Measurements from ENCODE around the gene TCTN3. TPM values are rescaled to one million over a fixed set of nuclear protein-coding genes. Genes with fewer than 3 reads are reported as not detected.

Gene TCTN3
- total RNA-seq, 2 experiments from 2014 or later: 18.6 to 20.2 TPM

GRCh38 chr10:95653895-95654294, 39.8 kb downstream of the TCTN3 start:
- no peak for ATAC-seq (ENCODE audit: poor library complexity)
- Histone ChIP-seq H3K27ac (ENCODE audit: low read depth in 1 of 2, low read length in 2 of 2) (no peak overlapping the region), H3K9me3 (ENCODE audit: control insufficient read depth in 1 of 2, insufficient read depth in 1 of 2, low read length in 2 of 2) (no peaks in the 10 kb centered on the region), H3K27me3 (ENCODE audit: control insufficient read depth in 1 of 2, insufficient read depth in 2 of 2, low read length in 2 of 2) (no peaks in the 10 kb centered on the region), H3K4me3 (ENCODE audit: low read length) (no peak overlapping the region), H3K4me1 (ENCODE audit: insufficient read depth, low read length) (peaks cover 18% of the 10 kb centered on the region), H3K36me3 (ENCODE audit: insufficient read depth, low read length) (peaks cover 20% of the 10 kb centered on the region)
- ChIA-PET CTCF (interaction anchor here (1.7 kb wide), 1 partner anchor 40 kb away, joined by 9 read pairs; the partner anchor contains the start of gene TCTN3), POLR2A (interaction anchor here (1.4 kb wide), 1 partner anchor 40 kb away, joined by 4 read pairs; the partner anchor contains the start of gene TCTN3)
- Mint-ChIP-seq H3K27ac (peak overlapping the region; percentile 15), H3K9me3 (peaks cover 2% of the 10 kb centered on the region), H3K4me3 (peak overlapping the region; percentile 12), H3K4me1 (ENCODE audit: low read depth) (peaks cover 43% of the 10 kb centered on the region), H3K27me3 (no peaks in the 10 kb centered on the region), H3K36me3 (ENCODE audit: low read depth) (peaks cover 50% of the 10 kb centered on the region)
- DNase-seq: no peak
- intact Hi-C loops (cut with DNase I, micrococcal nuclease): loop anchor here in 1 of 2 experiments (10.0 kb wide), 1 partner anchor 391 kb away; the partner anchor contains the start of gene CCNJ
- no peak for TF ChIP-seq CTCF (IDR thresholded peaks at IDR 0.05)

GRCh38 chr10:95651346-95652060, 42.2 kb downstream of the TCTN3 start:
- TF ChIP-seq CTCF (IDR thresholded peaks at IDR 0.05): no peak
- peaks cover 39% of the 10 kb centered on the region for H3K36me3 ChIP-seq (ENCODE audit: insufficient read depth, low read length)
- CTCF ChIA-PET: interaction anchor here (1.9 kb wide), 1 partner anchor 28 kb away, joined by 7 read pairs; no protein-coding TSS in a partner anchor
- Mint-ChIP-seq H3K4me1 (ENCODE audit: low read depth) (peaks cover 45% of the 10 kb centered on the region), H3K4me3 (no peak overlapping the region), H3K27ac (no peak overlapping the region), H3K9me3 (peaks cover 2% of the 10 kb centered on the region), H3K27me3 (no peaks in the 10 kb centered on the region), H3K36me3 (ENCODE audit: low read depth) (peaks cover 71% of the 10 kb centered on the region)
- H3K9me3 ChIP-seq (ENCODE audit: control insufficient read depth in 1 of 2, insufficient read depth in 1 of 2, low read length in 2 of 2): no peaks in the 10 kb centered on the region
- ATAC-seq (ENCODE audit: poor library complexity) (no peak), DNase-seq (no peak)
- intact Hi-C loops (cut with DNase I, micrococcal nuclease): loop anchor here in 1 of 2 experiments (10.0 kb wide), 1 partner anchor 393 kb away; the partner anchor contains the start of gene CCNJ
- POLR2A ChIA-PET: no interaction called here
- H3K27ac ChIP-seq (ENCODE audit: low read depth in 1 of 2, low read length in 2 of 2): no peak overlapping the region
- no peak overlapping the region for H3K4me3 ChIP-seq (ENCODE audit: low read length)
- no peaks in the 10 kb centered on the region for H3K27me3 ChIP-seq (ENCODE audit: control insufficient read depth in 1 of 2, insufficient read depth in 2 of 2, low read length in 2 of 2)
- H3K4me1 ChIP-seq (ENCODE audit: insufficient read depth, low read length): peaks cover 9% of the 10 kb centered on the region

GRCh38 chr10:95650232-95650631, 43.5 kb downstream of the TCTN3 start:
- no peak overlapping the region for H3K27ac ChIP-seq (ENCODE audit: low read depth in 1 of 2, low read length in 2 of 2)
- intact Hi-C loops (cut with DNase I, micrococcal nuclease): loop anchor here in 1 of 2 experiments (10.0 kb wide), 1 partner anchor 395 kb away; the partner anchor contains the start of gene CCNJ
- H3K4me1 Mint-ChIP-seq (ENCODE audit: low read depth): peaks cover 37% of the 10 kb centered on the region
- ATAC-seq (ENCODE audit: poor library complexity): no peak
- no peak overlapping the region for H3K4me3 ChIP-seq (ENCODE audit: low read length)
- H3K27me3 Mint-ChIP-seq: no peaks in the 10 kb centered on the region
- H3K4me1 ChIP-seq (ENCODE audit: insufficient read depth, low read length): no peaks in the 10 kb centered on the region
- peaks cover 82% of the 10 kb centered on the region for H3K36me3 Mint-ChIP-seq (ENCODE audit: low read depth)
- H3K27ac Mint-ChIP-seq: no peak overlapping the region
- peaks cover 47% of the 10 kb centered on the region for H3K36me3 ChIP-seq (ENCODE audit: insufficient read depth, low read length)
- no peaks in the 10 kb centered on the region for H3K27me3 ChIP-seq (ENCODE audit: control insufficient read depth in 1 of 2, insufficient read depth in 2 of 2, low read length in 2 of 2)
- POLR2A ChIA-PET: interaction anchor here (0.6 kb wide), 1 partner anchor 9 kb away, joined by 3 read pairs; no protein-coding TSS in a partner anchor
- DNase-seq: no peak
- no peaks in the 10 kb centered on the region for H3K9me3 ChIP-seq (ENCODE audit: control insufficient read depth in 1 of 2, insufficient read depth in 1 of 2, low read length in 2 of 2)
- no peak overlapping the region for H3K4me3 Mint-ChIP-seq
- H3K9me3 Mint-ChIP-seq: peaks cover 2% of the 10 kb centered on the region
- no peak for TF ChIP-seq CTCF (IDR thresholded peaks at IDR 0.05)
- CTCF ChIA-PET: interaction anchor here (0.7 to 1.9 kb wide), 2 partner anchors 11 to 29 kb away, joined by 3 to 7 read pairs; no protein-coding TSS in a partner anchor
